ENCODE data around the gene CEP72.

GRCh38 chr5:664994-665360, 52.8 kb downstream of the CEP72 start:
- TF ChIP-seq ZBTB33 (CRISPR knock-in tag; IDR thresholded peaks at IDR 0.05) (no peak), NR2F6 (IDR thresholded peaks at IDR 0.05) (no peak), NR2F6 (CRISPR knock-in tag; IDR thresholded peaks at IDR 0.05) (no peak), PREB (CRISPR knock-in tag; IDR thresholded peaks at IDR 0.05) (no peak), CTCF (CRISPR knock-in tag; IDR thresholded peaks at IDR 0.05) (no peak), NFE2 (CRISPR knock-in tag; IDR thresholded peaks at IDR 0.05) (no peak)

Measured in HepG2 (cell line).